Renal pelvis (tissue), 4 donors: ENCODE results near the gene PIEZO2. TPM values are rescaled to one million over a fixed set of nuclear protein-coding genes. Genes with fewer than 3 reads are reported as not detected.

Experiments
- DNase-seq: peaks from one replicate; pipeline ENCODE4 v3.0.0-alpha.2; 2013
- polyA plus RNA-seq, 3 donors: library from polyadenylated mRNA; unstranded; fragments of 120-200 nt; gene quantifications; one replicate each; pipeline ENCODE4 v1.2.1, GENCODE V29; 2013; ENCODE audit not compliant: insufficient read length in 3 of 3

Gene PIEZO2
- polyA plus RNA-seq, 3 donors, result 15.3 to 18.2 (median 17.5) TPM

DNA sequence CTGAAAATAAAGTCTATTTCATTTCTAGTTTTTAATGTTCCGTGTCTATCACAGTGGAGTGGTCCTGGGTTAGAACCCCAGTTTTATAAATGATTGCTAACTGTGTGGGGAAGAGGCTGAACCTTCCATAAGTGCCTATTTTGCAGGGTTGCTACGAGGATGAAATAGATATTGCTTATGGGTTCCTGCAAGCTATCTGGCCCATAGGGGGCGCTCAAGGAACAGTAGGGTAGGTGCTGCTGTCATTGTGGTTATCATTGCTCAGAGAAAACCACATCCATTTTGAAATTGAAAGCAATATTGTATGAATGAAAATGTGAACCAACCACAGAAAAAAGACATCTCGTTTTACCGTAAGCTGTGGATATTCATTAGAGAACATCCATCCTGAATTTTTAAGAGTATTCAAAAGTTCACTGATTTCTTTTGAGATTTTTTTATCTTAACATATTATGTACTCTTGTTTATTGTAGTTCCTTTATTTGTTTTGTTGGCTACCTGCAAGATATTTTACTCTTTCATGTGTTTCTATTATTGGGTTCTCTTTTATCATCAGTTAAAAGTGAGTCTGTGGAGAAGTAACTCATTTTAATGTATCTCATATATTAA lies 362.0 kb downstream of the PIEZO2 start:
- DNase-seq, result peak; percentile 34

GRCh38 chr18:10785798-10786197 lies 363.6 kb downstream of the PIEZO2 start:
- no peak for DNase-seq

DNA sequence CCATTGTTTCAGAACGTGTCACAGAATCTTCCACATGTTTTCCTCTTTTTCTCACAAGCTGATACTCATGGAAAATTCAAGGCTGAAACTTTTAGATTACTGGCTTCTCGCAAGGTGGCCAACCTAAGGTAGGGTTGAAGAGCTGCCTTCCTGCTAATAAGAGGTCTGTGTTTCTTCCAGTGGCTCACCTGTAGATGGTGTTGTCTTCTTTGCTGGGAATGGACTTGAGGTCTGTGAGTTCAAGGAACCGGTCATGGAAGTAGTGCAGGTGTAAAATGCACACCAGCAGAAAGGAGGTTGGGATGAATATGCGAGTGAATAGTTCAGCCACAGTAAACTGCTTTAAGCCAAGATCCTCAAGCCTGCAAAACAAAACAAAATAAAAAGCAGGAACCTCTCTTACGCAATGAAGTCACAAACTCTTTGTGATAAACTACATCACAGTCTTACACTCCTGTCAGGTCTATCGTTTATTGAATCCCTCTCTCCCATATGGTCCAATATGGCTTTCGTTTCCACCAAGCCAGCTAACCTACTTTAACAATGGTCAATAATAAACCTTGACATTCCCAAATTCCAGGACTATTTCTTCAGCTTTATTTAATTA lies 364.7 kb downstream of the PIEZO2 start:
- DNase-seq, result no peak

DNA sequence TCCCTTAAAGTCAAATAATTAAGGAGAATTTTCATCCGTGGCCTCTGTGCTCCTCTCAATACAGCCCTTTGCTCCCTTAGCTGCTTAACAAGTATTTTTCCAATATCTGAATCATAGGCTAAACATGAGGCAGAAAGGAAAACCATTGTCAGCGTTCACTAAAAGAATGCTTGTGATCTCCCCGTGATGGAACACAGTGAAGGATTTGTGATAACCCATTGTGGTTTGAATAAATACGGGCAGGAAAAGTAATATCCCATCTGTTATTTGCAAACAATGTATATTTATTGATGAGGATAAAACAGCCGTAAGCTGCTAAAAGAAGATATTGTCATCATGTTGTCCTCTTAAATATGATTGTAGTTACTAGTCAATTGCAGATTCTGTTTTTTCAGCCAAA lies 365.4 kb downstream of the PIEZO2 start:
- DNase-seq, result no peak

DNA sequence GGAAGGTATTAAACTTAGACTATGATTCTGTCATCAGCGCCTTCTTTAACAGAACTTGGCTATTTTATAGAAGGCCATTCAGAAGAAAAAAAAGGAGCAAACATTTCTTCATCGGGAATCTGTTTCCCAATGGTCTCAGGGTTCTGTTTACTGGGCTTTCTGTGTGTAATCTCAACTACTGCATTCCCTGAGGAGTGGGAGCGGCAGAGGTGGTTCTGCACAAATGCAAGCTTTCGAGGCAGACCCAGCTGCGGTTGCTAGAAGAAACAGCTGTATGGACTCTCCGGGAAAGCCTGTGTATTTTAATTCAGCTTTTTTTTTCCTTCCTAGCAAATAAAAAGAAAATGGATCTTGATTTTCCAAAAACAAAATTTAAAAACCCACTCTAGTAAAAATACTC lies 372.9 kb downstream of the PIEZO2 start:
- no peak for DNase-seq

GRCh38 chr18:10775026-10775425 lies 374.3 kb downstream of the PIEZO2 start:
- no peak for DNase-seq

DNA sequence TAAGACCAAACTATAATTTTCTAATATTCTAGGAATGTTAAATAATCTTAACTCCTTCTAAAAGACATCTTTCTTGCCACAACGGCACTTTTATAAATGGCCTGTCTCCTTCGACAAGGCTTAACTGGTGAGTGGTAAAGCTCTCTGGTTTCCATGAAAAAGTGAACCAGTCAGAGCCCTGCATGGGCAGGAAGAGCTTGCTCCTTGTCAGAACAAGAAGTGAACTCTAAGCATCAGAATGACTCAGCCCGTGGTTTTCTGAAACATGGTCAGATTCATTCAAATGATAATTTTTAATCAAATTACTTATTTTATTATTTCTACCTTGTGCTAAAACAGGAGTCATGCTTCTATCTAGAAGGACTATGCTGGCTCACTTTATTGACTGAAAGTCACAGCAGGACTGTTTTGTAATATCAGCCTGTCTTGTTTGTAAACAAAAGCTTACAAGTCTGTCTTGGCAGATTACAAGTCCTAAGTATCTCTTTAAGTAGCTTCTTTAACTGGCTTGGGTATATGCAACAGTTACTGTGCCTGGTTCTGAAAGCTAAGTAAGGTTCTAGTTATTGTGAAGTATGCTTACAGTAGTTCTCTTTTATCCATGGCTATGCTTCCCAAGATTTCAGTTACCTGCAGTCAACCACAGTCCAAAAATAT lies 378.2 kb downstream of the PIEZO2 start:
- no peak for DNase-seq

DNA sequence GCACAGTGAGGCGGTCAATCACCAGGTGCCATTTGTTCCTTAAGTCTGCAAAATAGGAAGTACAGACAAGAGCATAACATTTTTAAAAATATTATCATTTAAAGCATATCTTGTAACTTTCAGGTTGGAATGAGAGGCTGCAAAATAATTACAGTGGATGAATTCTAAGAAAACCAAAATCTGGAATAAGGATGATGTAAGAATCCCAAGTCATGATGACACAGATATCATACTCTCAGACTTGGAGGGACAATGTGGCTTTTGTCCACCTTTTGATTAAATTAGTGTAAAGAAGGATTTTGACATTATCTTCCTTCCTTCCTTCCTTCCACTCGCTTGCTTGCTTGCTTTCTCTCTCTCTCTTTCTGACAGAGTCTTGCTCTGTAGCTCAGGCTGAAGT lies 379.1 kb downstream of the PIEZO2 start:
- no peak for DNase-seq

DNA sequence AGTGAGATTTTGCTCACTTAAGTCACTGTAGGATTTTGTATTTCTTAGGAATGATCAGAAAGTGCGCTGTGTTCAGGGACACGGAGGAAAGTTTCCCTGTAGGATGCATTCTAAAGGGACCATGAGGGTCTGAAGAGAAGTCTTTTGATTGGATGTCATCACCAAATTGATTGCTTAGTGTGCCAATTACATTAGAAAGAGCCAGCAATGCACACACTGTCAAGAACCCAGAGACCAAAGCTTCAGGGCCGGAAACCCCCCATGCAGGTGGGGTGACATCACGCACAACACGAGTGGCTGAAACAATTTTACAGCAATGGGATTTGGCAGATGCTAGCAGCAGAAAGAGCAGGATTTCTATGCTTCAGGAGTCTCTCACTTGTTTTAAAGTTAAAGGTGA lies 381.1 kb downstream of the PIEZO2 start:
- no peak for DNase-seq

DNA sequence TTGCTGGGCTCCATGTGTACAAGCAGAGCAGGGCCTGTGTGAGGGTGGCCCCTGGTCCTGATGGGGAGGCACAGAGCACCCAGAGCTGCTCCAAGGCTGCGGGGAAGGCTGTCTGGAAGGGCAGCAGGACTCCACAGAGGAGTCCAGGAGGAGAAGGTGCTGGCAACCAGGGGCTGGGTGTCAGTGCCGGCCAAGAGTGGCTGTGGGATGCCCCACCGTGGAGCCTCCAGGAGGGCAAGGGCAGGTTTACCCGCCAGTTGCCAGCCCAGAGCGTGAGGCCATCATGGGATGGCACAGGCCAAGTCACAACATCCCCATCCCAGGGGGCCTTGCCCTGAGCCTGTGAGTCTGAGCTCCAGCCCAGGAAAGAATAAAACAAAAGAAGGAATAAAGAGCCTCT lies 381.7 kb downstream of the PIEZO2 start:
- no peak for DNase-seq

DNA sequence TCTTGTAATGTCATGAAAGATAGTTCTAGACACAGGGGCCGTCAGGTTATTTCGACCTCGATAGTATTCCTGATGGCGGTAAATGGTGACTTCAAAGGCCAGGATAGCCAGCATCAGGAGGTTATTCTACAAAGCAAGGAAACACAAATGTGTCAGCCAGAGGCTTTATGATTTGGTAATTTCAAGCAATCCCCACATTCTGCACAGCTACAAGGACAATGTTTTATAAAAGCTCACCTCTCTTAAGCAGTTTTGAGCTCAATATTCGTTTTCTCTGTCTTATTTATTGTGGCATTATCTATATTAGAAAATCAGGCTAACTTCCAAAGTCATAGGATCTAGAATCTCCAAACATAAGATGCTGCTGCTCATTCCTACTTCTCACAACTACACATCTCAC lies 388.4 kb downstream of the PIEZO2 start:
- DNase-seq, result no peak

DNA sequence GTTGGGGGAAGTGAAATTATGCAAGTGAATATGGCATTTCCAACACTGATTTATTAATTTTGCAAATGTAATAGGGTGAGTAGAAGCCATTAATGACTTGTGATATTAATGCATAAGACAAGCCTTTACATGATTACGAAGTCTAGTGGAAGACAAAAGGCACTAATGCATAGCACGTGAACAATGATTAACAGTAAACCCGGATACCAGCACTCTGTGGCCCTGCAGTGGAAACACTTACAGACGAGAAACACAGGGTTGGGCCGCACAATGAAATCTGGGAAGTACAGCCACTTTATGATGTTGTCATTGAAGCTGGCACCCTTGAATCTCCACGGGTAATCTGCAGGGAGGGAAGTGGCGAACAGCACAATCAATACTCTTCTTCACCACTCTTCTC lies 390.1 kb downstream of the PIEZO2 start:
- DNase-seq, result no peak

GRCh38 chr18:10757946-10758345 lies 391.4 kb downstream of the PIEZO2 start:
- no peak for DNase-seq

GRCh38 chr18:10757349-10757748 lies 392.0 kb downstream of the PIEZO2 start:
- no peak for DNase-seq

- DNase-seq, result no peak
These were observed 393.5 kb downstream of the PIEZO2 start for GRCh38 chr18:10755855-10756254.

DNA sequence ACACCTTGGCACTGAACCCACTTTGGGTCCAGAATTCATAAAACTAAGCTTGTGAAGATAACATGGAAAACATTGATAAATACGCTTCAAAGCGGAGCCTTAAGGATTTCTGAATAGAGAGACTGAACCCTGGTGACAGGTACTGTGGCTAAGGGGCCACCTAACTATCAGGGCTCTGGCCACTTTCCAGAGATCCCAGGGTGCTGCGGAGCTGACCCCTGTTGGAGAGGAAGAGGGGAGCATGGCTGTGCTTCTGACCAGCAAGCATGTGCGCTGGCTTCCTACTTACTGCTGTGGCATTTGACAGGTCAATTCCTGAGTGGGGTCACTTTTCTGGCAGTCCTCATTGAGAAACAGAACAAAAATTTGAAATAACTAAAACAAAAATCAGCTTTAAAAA lies 395.2 kb downstream of the PIEZO2 start:
- no peak for DNase-seq

DNA sequence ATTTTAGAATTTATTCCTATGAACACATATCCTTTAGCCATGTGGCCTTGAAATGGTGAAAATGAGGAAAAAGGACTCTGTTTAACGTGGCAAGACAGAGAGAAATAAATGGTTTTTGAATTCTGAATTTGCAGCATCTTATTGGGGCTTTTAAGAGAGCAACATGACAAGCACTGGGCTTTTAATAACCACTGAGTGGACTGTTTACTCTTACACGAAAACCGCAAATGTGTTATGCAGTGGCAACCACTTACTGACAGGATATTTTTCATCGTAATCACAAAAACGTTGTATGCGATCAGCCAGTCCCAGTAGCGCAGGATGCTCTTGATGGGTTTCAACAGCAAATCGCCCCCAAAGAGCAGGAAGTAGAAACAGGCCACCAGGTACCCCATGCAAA lies 397.0 kb downstream of the PIEZO2 start:
- no peak for DNase-seq

DNA sequence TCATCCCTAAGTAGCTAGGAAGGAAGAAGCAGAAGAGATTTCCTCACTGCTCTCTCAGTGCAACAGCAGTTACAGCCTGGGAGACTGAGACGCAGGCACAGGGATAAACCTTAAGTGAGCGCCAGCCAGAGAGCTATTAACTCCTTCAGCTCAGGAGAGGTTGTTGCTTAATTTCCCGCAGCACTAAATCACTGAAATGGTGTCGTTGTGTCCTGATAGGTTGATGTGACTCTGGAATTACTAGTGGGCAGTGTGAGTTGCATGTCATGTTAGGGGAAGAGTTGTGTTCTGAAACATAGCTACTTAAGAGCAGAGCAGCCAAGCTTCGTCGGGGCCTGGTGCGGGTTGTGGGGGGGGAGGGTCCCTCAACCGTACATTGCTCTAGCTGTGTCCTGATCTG lies 397.7 kb downstream of the PIEZO2 start:
- no peak for DNase-seq

DNA sequence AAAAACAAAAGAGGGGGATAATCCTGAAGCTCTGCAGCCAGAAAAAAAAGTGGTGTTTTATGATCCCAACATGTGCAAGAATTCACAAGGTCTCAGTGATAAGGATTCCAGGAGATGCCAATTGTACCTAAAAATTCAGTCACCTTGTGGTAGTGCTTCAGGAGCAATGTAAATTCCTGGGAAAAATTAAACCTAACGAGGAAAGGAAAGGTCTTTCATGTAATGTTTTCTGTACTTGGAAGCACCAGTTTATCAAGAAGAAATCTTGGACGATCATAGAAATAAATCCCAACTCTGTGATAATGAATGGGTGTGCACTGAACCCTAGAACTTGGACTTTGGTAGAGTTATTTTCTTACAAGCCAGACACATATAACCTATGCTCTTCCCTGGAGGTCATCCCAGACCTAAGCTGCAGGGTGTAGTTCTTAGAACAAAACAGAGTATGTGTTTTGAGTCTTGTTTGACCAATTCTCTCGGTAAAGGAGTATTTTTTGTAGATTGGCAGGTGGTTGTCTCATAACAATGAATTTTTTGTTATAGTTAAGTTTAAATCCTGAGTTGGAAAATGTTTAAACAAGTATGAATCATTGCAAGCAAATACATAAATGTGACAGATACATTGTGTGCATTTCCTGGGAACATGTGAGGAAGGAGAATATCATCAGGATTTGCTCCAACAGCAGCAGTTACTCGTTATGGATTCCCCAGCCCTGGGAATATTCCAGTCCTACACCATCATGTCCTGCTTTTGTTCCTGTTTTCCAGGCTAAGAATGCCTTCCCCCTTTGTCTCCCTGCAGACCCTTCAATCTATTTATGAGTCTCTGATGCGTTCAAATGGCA lies 399.0 kb downstream of the PIEZO2 start:
- no peak for DNase-seq

- no peak for DNase-seq
These were observed 400.7 kb downstream of the PIEZO2 start for GRCh38 chr18:10748641-10749040.

- DNase-seq, result no peak
These were observed 403.4 kb downstream of the PIEZO2 start for GRCh38 chr18:10745971-10746370.

DNA sequence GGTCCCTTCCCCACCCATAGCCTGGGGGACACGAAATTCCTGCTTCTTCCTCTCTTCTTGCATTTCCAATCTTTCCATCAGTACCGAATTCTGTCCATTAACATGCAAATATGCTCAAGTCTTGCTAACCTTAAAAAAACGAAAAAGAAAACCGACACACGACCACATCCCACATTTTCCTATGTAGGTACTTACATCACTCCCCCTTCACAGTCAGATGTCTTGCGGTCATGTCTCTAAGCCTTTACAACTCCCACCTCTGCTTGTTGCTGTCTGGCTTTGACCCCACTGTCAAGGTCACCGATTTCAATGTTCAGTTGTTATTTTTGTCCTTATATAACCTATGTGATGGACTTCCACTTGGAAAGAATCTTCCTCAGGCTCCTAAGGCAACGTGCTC lies 404.1 kb downstream of the PIEZO2 start:
- no peak for DNase-seq

DNA sequence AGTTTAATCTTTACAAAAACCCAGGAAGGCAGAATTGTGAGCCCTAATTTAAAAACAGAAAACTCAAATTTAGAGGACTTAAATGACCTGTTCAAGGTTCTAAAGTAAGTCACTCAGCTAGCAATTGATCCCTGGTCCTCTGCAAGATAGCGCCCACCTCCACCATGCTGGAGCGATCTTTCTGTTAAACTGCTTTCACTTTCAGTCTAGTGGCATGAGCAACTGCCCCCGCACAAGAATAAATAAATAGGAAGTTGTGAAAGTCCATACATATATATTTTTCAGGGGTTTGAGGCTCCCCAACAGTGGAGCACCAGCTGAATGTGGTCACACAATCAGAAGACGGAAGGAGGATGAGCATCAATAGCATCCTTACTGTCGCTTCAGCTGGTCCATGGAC lies 405.6 kb downstream of the PIEZO2 start:
- DNase-seq, result no peak
